K562 (cell line): ENCODE measurements around the gene LMNTD2. TPM values are rescaled to one million over a fixed set of nuclear protein-coding genes. Genes with fewer than 3 reads are reported as not detected.

Experiments
- E4F1 ChIP-seq: fragments of 250-450 bp; sonication (Bioruptor Pico); IDR thresholded peaks from 2 replicates; pipeline ENCODE4 v1.5.0; 2021; ENCODE audit warnings: mild to moderate bottlenecking, borderline replicate concordance
- FOS ChIP-seq: IDR thresholded peaks from 3 replicates; pipeline ENCODE4 v1.6.1; 2011; ENCODE audit not compliant: insufficient read length; ENCODE audit errors: extremely low read depth
- KDM2B ChIP-seq: fragments of 250-450 bp; sonication (Bioruptor Pico); IDR thresholded peaks from 2 replicates; pipeline ENCODE4 v1.8.0; 2021; ENCODE audit warnings: mild to moderate bottlenecking, moderate library complexity
- MIER1 ChIP-seq: fragments of 450-650 bp; IDR thresholded peaks from 2 replicates; pipeline ENCODE4 v1.6.1; 2016; ENCODE audit warnings: antibody characterized with exemption, mild to moderate bottlenecking, low read depth
- POLR2G ChIP-seq: fragments of 200-400 bp; formaldehyde crosslinking; IDR thresholded peaks from 2 replicates; pipeline ENCODE4 v1.6.1; 2017; ENCODE audit warnings: low read depth, mild to moderate bottlenecking, antibody characterized with exemption, low read length, moderate library complexity
- RBFOX2 ChIP-seq: fragments of 200-400 bp; formaldehyde crosslinking; IDR thresholded peaks from 2 replicates; pipeline ENCODE4 v1.6.1; 2017; ENCODE audit warnings: low read depth, mild to moderate bottlenecking, low read length, moderate library complexity
- REST ChIP-seq, 2 experiments: fragments of 450-650 bp; formaldehyde crosslinking in 1 of 2; IDR thresholded peaks; 2 replicates each; pipeline versions ENCODE4 v1.4.0 to v1.6.1; 2014 to 2020; ENCODE audit warnings: mild to moderate bottlenecking in 2 of 2, borderline replicate concordance in 1 of 2, low read depth in 1 of 2
- TEAD1 ChIP-seq, 2 experiments: fragments of 450-650 bp in 1 of 2; sonication (generic) in 1 of 2; formaldehyde crosslinking; IDR thresholded peaks; 2 replicates each; pipeline versions ENCODE4 v1.4.0 to v1.8.0; 2020 to 2022; ENCODE audit warnings: mild to moderate bottlenecking in 2 of 2, missing genetic modification reagents in 1 of 2
- THRA ChIP-seq: fragments of 450-650 bp; IDR thresholded peaks from 2 replicates; pipeline ENCODE4 v1.6.1; 2017; ENCODE audit warnings: mild to moderate bottlenecking, moderate library complexity
- XRCC3 ChIP-seq: fragments of 450-650 bp; IDR thresholded peaks from 2 replicates; pipeline ENCODE4 v1.6.1; 2017; ENCODE audit warnings: mild to moderate bottlenecking, moderate library complexity
- ZNF133 ChIP-seq: fragments of 250-450 bp; sonication (Bioruptor Pico); IDR thresholded peaks from 2 replicates; pipeline ENCODE4 v1.4.0; 2020; ENCODE audit warnings: mild to moderate bottlenecking
- ZNF639 ChIP-seq, 2 experiments: fragments of 200-800 bp in 1 of 2; sonication (Bioruptor generic) in 1 of 2; sonication (generic) in 1 of 2; formaldehyde crosslinking in 1 of 2; IDR thresholded peaks in 1 of 2; conservative IDR thresholded peaks in 1 of 2; 2 replicates each; pipeline versions ENCODE4 v1.5.0 to v1.6.1; 2016 to 2020; ENCODE audit warnings: missing compliant biosample characterization in 1 of 2, missing genetic modification characterization in 1 of 2, missing genetic modification reagents in 1 of 2
- polyA plus RNA-seq, 8 experiments: library from polyadenylated mRNA; depleted of rRNA in 4 of 8; stranded (reverse) in 5 of 8; unstranded in 3 of 8; fragments of >200 nt; fragmentation: Nextera tagmentation in 2 of 8; fragmentation: Illumina TruSeq in 1 of 8; extraction: Ambion mirVana in 2 of 8; extraction: Trizol in 1 of 8; gene quantifications; 2 replicates each; pipeline versions ENCODE4 v1.2.1 to v1.2.3, GENCODE V29; 2011 to 2014; ENCODE audit warnings: inconsistent platforms in 1 of 8, missing spikeins in 1 of 8
- total RNA-seq, 7 experiments: library from RNA; depleted of rRNA in 6 of 7; stranded (reverse); fragments of >200 nt in 6 of 7; fragmentation: Illumina TruSeq in 2 of 7; extraction: Trizol in 2 of 7; gene quantifications; 2 replicates each; pipeline versions ENCODE4 v1.2.1 to v1.2.3, GENCODE V29; 2011 to 2021; ENCODE audit warnings: low replicate concordance in 1 of 7

Gene LMNTD2
- total and polyA plus RNA-seq, 9 of the 15 experiments (the other 6 are each of a cell fraction or from before 2014, with no cell fraction given): 0.48 to 4.2 (median 1.5) TPM; not detected in 3

GRCh38 chr11:554428-555226 is 5.9 kb downstream of the LMNTD2 start (continued):
- peak; percentile 23; the same call in 1 of the 2 replicates for TF ChIP-seq REST (IDR thresholded peaks at IDR 0.05; ENCODE audit: borderline replicate concordance)
- no peak for TF ChIP-seq REST (CRISPR knock-in tag; IDR thresholded peaks at IDR 0.05; ENCODE audit: low read depth)
- TF ChIP-seq XRCC3: no peak
- no peak for TF ChIP-seq ZNF639 (CRISPR knock-in tag; conservative IDR thresholded peaks at IDR 0.05 in 1 of 2, IDR thresholded peaks at IDR 0.05 in 1 of 2)
- TF ChIP-seq POLR2G: peak; percentile 70
- TF ChIP-seq RBFOX2: 0 out of 2 replicates have a peak, but pooled peaks have one; percentile 39
- no peak for TF ChIP-seq THRA
- no peak for TF ChIP-seq TEAD1 (CRISPR knock-in tag; IDR thresholded peaks at IDR 0.05)
- TF ChIP-seq MIER1: no peak
- no peak for TF ChIP-seq E4F1
- no peak for TF ChIP-seq KDM2B (CRISPR knock-in tag)
- no peak for TF ChIP-seq FOS
- no peak for TF ChIP-seq ZNF133 (CRISPR knock-in tag)
